ENCODE measurements around the gene TSPOAP1.

Gene TSPOAP1

DNA sequence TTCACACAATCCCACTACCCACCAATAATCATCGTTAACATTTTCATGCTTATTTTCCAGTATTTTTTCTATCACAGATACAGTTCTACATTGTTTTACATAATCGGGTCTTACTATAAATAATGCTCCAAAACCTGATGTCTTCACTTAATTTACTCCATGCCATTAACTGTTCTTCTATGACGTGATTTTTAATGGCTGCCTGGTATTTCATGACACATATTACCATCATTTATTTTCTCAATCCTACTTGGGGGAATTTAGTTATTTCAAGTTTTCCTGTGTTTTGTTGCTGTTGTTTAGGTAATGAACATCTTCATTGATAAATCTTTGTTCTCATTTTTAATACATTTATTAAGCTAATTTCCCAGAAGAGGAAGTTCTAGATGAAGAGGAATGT is 75.5 kb downstream of the TSPOAP1 start:
- DNase-seq (ENCODE audit: low spot score), result no peak

- no peak for DNase-seq (ENCODE audit: low spot score)
Measured at GRCh38 chr17:58252141-58252540, 76.5 kb downstream of the TSPOAP1 start.
